Measurements from ENCODE around the gene FAM117A.
A peak's percentile ranks its signal among the peaks of the same experiment; 100 is the strongest.

Gene FAM117A, protein sequence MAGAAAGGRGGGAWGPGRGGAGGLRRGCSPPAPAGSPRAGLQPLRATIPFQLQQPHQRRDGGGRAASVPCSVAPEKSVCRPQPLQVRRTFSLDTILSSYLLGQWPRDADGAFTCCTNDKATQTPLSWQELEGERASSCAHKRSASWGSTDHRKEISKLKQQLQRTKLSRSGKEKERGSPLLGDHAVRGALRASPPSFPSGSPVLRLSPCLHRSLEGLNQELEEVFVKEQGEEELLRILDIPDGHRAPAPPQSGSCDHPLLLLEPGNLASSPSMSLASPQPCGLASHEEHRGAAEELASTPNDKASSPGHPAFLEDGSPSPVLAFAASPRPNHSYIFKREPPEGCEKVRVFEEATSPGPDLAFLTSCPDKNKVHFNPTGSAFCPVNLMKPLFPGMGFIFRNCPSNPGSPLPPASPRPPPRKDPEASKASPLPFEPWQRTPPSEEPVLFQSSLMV

DNA sequence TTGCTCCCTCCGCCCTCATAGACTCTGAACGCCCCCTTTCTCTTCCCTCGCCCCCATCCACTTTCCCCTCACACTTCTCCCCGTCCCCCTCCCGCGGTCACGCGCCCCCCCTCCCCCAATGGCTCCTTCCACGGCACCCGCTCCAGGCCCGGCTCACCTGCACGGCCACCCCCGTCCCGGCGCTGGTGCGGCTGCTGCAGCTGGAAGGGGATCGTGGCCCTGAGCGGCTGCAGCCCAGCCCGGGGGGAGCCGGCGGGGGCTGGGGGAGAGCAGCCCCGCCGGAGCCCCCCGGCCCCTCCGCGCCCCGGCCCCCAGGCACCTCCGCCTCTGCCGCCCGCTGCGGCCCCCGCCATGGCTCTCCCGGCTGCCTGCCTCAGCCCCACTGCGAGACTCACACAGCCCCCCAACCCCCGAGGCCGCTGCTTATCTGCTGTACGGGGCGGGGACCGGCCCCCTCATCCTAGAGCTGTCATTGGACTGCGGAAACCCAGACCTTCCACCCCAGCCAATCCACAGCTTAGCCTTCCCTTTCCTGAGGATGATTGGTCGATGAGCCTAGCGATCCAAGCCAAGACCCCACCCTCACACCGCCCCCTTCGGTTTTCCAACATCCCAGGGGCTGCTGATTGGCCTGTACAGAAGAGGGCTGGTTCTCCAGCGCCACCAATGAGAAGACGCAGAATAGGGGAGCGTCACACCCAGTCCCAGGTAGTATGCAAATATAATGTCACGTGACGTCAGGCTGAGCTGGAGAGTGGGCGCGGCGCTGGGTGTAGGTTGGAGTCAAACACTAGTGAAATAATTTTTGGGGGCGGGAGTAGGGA is at the start of gene FAM117A:
TSS of gene FAM117A (minus strand) at position 397 of the 824 bp plus-strand sequence. CDS start at position 353, 44 bp downstream.
- peak; percentile 99 for DNase-seq

- no peak for DNase-seq
These were observed 45.1 kb upstream of the FAM117A start for GRCh38 chr17:49809056-49809455.

DNA sequence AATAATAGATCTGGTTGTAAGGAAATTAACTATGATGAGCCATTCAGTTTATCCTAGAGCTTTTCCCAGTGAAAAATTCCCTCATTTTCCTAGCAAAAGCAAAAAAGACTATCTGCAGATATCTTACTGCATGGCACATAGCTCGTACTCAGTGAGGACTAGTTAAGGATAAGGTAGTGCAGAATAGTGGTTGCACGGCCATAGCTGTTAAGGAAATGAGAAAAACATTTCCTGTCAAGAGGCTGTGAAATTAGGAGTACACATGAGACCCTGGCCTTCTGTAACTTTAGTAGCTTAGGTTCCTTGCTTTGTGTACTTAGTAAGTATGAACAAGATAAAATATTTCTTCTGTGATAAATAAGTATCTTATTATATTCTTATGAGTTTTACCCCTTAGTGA is 34.8 kb upstream of the FAM117A start:
- DNase-seq: no peak

DNA sequence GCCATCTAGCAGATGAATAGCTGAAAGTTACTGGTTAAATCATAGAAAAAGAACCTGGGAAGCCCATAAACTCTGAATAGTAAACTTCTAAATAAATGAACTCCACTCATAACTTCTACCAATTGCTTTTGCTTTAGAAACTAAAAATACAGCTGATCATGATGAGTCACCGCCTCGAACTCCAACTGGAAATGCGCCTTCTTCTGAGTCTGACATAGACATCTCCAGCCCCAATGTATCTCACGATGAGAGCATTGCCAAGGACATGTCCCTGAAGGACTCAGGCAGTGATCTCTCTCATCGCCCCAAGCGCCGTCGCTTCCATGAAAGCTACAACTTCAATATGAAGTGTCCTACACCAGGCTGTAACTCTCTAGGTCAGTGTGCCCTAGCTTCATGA is 34.3 kb upstream of the FAM117A start:
- DNase-seq: no peak

DNA sequence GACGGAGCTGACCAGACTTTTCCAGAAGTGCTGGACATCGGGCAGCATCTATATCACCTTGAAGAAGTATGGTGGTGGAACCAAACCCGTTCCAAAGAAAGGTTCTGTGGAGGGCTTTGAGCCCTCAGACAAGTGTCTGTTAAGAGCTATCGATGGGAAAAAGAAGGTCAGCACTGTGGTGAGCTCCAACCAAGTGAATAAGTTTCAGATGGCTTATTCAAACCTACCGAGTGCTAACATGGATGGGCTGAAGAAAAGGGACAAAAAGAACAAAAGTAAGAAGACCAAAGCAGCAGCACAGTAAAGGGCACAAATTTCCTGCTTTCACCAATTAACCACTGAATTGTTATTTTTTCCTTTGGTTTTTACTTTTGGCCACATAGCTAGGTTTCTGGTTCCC is 31.4 kb upstream of the FAM117A start:
- DNase-seq: no peak

GRCh38 chr17:49793309-49793708 is 29.4 kb upstream of the FAM117A start:
- DNase-seq: no peak

DNA sequence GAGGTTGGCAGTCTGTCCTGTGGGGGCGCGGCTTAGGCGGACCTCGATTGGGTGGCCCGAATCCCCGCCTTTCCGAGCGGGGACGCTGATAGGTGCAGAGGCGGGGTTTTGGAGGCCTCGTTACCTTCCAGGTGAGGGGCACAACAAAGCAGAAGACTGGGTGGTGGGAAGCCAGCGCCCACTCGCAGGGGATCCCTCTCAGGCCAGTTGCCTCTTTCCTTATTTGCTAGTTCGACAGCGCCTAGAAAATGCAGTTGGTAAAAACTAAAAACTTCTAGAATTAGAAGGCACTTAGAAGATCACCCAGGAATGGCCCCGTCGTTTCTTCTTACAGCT is 25.3 kb upstream of the FAM117A start:
- no peak for DNase-seq

- DNase-seq: peak; percentile 100
These were observed 24.7 kb upstream of the FAM117A start, which contains the start of gene KAT7 for GRCh38 chr17:49788478-49789242. Gene KAT7, plus strand, starts transcription at chr17:49788681. Its CDS starts 154 bp downstream, at chr17:49788835.

DNA sequence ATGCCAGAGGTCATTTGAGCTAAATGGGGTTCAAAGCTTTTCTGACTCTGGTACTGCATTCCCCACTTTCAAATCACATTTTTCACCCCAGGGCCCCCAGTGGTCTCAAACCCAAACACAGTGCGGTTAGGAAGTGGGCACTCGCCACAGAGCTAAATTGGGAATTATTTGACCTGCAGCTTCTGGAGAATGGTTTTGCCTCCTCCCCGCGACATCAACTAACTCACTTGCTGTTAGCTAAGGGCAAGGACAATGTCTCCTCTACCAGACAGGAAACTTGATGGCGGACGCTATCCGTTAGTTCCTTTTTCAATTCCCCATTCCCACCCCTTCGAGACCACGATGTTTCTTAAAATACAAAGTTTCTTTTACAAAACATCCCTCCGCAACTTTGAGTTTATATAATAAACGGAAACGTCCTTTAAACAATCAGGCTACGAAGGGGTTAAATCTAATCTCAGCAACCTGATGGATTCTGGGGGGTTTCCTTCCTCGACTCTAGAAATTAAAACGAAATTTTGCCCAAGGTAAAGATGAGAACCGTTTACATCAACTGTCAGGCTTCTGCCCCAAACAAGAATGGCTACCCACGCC is 24.1 kb upstream of the FAM117A start:
- DNase-seq: no peak

GRCh38 chr17:49784636-49785035 is 20.7 kb upstream of the FAM117A start:
- DNase-seq: no peak

- no peak for DNase-seq
These were observed 19.9 kb upstream of the FAM117A start for GRCh38 chr17:49783791-49784190.

GRCh38 chr17:49783071-49783715 is 19.3 kb upstream of the FAM117A start:
- no peak for DNase-seq

- peak; percentile 60 for DNase-seq
These were observed 15.9 kb upstream of the FAM117A start for GRCh38 chr17:49779739-49780231.

DNA sequence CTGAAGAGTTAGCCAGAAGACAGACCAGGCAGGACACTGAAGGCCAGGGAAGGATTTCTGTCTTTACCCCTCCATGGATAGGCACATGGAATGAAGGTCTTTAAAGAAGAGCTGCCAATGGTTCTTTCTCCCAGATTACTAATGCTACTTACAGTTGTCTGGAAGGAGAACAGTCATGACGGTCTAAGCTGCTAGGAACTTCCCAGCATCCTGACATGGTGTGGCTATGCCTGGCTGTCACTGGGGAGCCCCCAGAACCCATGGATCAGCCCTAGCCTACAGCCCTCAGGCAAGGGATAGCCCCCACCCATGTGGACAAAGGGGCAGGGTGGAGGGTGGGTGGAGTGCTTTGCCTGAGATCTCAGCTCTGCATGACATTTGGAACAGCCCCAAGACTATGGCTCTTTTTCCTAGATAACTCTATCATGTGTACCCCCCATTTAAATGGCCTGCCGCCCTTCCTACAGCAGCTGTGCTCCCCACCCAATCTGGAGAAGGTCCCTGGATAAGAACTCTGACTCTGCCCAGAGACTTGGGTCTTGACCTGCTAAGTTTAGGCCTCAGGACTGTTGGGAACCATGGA is 15.3 kb upstream of the FAM117A start:
- DNase-seq: no peak

GRCh38 chr17:49777563-49777962 is 13.6 kb upstream of the FAM117A start:
- DNase-seq: no peak

GRCh38 chr17:49776551-49777300 is 12.8 kb upstream of the FAM117A start:
- DNase-seq: no peak

GRCh38 chr17:49775546-49776260 is 11.8 kb upstream of the FAM117A start:
- DNase-seq: no peak

GRCh38 chr17:49766918-49767530 is 3.1 kb upstream of the FAM117A start:
- no peak for DNase-seq

DNA sequence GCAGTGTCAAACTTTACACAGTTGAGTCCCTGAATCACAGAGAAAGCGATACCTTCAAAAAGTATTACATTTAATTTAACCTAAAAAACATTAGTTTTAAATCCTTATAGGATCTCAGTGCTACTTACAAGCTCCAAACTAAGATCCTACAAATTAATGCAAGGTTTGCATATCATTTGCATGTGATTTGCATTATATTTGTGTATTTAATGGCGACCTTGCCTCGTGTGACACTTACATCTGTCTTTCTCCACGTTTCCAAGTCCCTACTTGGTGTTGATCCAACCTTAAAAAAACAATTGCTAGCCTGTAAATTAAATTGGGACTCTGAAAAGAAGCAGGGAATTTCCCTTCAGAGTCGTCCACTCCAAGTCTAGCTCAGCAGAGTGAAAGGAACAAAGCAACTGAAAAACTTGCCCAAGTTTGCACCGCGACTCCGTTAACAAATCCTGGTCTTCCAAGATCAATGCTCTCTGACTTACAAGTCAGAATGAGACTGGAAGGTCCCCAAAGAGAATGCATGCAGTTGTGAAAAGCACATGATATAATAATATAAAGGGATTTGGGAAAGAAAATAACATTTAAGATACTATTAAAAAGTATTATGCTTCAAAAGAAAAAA is 739 bp upstream of the FAM117A start:
- no peak for DNase-seq
